ENCODE measurements around the gene CELF6. TPM values are rescaled to one million over a fixed set of nuclear protein-coding genes. Genes with fewer than 3 reads are reported as not detected.

The CELF6 gene
- total RNA-seq, 3 donors from 2014 or later (not counting 1 experiment from before 2014, with no cell fraction given): 2.6 to 3.2 (median 2.8) TPM

DNA sequence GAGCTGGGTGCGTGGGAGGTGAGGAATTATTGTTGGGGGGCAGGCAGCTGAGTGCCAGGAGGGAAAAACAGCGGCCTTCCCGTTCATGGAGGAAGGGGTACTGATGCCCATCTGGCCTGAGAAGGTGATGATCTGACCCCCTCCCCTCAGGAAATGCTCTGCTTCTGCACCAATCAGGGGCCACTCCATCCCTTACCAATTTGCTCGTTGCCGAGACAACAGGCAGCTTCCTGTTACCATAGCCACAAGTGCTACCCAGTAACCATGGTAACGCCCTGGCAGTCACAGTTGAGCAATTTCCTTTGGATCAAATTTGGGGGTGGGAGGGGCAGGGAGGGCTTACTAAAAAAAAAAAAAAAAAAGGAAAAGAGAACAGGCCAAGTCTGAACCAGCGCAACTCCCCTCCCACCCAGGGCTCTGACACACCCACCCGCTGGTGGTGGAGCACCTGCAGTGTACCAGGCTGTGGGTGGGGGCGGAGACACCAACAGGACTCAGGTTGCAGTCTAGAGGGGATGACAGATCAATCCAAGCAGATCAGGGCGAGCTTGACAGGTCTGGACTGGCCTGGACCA, 13.7 kb downstream of the CELF6 start:
- Mint-ChIP-seq H3K4me3 (no peak overlapping the region), H3K27ac (peak overlapping the region in 1 of 2 donors; percentile 70)
- H3K4me3 ChIP-seq (ENCODE audit: low read length): no peak overlapping the region

DNA sequence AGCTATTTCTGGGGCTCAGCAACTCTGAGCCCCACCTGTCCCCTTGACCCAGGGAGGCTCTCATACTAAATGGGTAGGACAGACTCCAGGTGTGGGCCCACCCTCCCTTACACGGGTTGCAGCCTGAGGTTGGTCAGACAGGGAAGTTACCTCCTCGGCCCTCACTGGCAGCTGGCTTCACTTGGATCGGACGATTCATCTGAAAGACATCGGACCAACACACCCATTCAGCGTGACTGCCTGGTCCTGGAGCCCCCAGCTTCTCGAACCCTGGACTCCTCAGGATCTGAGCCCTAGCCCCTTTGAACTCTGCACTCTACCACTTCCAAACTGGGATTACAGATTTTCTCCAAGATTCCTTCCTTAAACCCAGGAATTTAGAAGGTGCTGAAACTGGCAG, 15.4 kb downstream of the CELF6 start:
- Histone ChIP-seq H3K9me3 (ENCODE audit: control insufficient read depth, insufficient read depth, low read length) (no peaks in the 10 kb centered on the region), H3K36me3 (ENCODE audit: control insufficient read depth, insufficient read depth, low read length) (no peaks in the 10 kb centered on the region), H3K27ac (ENCODE audit: low read length) (no peak overlapping the region), H3K4me3 (ENCODE audit: low read length) (no peak overlapping the region), H3K4me1 (ENCODE audit: control insufficient read depth, insufficient read depth, low read length) (no peaks in the 10 kb centered on the region), H3K27me3 (ENCODE audit: control insufficient read depth, insufficient read depth, low read length) (no peaks in the 10 kb centered on the region)
- no peaks in the 10 kb centered on the region for H3K36me3 Mint-ChIP-seq
- no peaks in the 10 kb centered on the region for H3K27me3 Mint-ChIP-seq (ENCODE audit: low read depth in 2 of 2)
- no peak for DNase-seq
- intact Hi-C loops (cut with micrococcal nuclease): no loop called here
- WGBS (ENCODE audit: insufficient coverage): 92% methylated on average over 7 of the region's 7 CpGs
- peaks cover 0 to 15% of the 10 kb centered on the region in 2 donors for H3K4me1 Mint-ChIP-seq
- H3K9me3 Mint-ChIP-seq: no peaks in the 10 kb centered on the region
- H3K4me3 Mint-ChIP-seq: no peak overlapping the region
- H3K27ac Mint-ChIP-seq: peak overlapping the region in 1 of 2 donors; percentile 18
- no peak for ATAC-seq
- TF ChIP-seq, protein P1, sequence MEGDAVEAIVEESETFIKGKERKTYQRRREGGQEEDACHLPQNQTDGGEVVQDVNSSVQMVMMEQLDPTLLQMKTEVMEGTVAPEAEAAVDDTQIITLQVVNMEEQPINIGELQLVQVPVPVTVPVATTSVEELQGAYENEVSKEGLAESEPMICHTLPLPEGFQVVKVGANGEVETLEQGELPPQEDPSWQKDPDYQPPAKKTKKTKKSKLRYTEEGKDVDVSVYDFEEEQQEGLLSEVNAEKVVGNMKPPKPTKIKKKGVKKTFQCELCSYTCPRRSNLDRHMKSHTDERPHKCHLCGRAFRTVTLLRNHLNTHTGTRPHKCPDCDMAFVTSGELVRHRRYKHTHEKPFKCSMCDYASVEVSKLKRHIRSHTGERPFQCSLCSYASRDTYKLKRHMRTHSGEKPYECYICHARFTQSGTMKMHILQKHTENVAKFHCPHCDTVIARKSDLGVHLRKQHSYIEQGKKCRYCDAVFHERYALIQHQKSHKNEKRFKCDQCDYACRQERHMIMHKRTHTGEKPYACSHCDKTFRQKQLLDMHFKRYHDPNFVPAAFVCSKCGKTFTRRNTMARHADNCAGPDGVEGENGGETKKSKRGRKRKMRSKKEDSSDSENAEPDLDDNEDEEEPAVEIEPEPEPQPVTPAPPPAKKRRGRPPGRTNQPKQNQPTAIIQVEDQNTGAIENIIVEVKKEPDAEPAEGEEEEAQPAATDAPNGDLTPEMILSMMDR (IDR thresholded peaks at IDR 0.05): no peak

More for the DNA sequence above, 13.7 kb downstream of the CELF6 start:
- H3K27me3 Mint-ChIP-seq (ENCODE audit: low read depth in 2 of 2): no peaks in the 10 kb centered on the region
- H3K9me3 Mint-ChIP-seq: no peaks in the 10 kb centered on the region
- TF ChIP-seq, protein P1 (IDR thresholded peaks at IDR 0.05): no peak
- Histone ChIP-seq H3K27ac (ENCODE audit: low read length) (no peak overlapping the region), H3K4me1 (ENCODE audit: control insufficient read depth, insufficient read depth, low read length) (no peaks in the 10 kb centered on the region), H3K9me3 (ENCODE audit: control insufficient read depth, insufficient read depth, low read length) (no peaks in the 10 kb centered on the region), H3K27me3 (ENCODE audit: control insufficient read depth, insufficient read depth, low read length) (no peaks in the 10 kb centered on the region), H3K36me3 (ENCODE audit: control insufficient read depth, insufficient read depth, low read length) (no peaks in the 10 kb centered on the region)
- intact Hi-C loops (cut with micrococcal nuclease): no loop called here
- ATAC-seq: peak in 2 of 3 donors; percentile 80 to 89
- WGBS (ENCODE audit: insufficient coverage): 52% methylated on average over 6 of the region's 10 CpGs
- H3K4me1 Mint-ChIP-seq: peaks cover 0 to 15% of the 10 kb centered on the region in 2 donors
- H3K36me3 Mint-ChIP-seq: no peaks in the 10 kb centered on the region
- peak in 1 of 2 donors; percentile 82 for DNase-seq

DNA sequence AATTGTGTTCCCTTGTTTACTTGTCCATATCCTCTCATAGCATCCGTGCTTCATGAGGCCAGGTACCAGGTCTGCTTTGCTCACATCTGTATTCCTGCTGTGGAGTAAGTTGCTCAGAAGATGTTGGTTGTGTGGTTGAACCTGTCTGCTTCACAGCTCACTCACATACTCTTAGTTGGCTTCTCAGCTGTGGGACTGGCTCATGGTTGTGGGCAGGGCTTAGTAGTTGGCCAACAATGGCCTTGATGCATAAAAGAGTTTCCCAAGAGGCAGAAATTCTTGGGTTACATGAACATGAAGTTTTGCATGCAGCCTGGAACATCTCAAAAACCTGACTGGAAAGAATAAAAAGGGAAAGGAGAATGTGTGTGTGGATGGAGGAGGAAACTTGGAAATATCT, 17.0 kb downstream of the CELF6 start:
- DNase-seq (no peak), ATAC-seq (no peak)
- Mint-ChIP-seq H3K4me3 (no peak overlapping the region), H3K9me3 (no peaks in the 10 kb centered on the region), H3K36me3 (no peaks in the 10 kb centered on the region), H3K27me3 (ENCODE audit: low read depth in 2 of 2) (no peaks in the 10 kb centered on the region), H3K27ac (peak overlapping the region in 1 of 2 donors; percentile 16), H3K4me1 (peaks cover 0 to 15% of the 10 kb centered on the region in 2 donors)
- H3K27me3 ChIP-seq (ENCODE audit: control insufficient read depth, insufficient read depth, low read length): no peaks in the 10 kb centered on the region
- H3K27ac ChIP-seq (ENCODE audit: low read length): no peak overlapping the region
- H3K9me3 ChIP-seq (ENCODE audit: control insufficient read depth, insufficient read depth, low read length): no peaks in the 10 kb centered on the region
- H3K4me1 ChIP-seq (ENCODE audit: control insufficient read depth, insufficient read depth, low read length): no peaks in the 10 kb centered on the region
- WGBS (ENCODE audit: insufficient coverage): no CpG with 5 or more reads among the region's 1 CpG
- H3K4me3 ChIP-seq (ENCODE audit: low read length): no peak overlapping the region
- TF ChIP-seq, protein P1 (IDR thresholded peaks at IDR 0.05): no peak
- intact Hi-C loops (cut with micrococcal nuclease): no loop called here
- no peaks in the 10 kb centered on the region for H3K36me3 ChIP-seq (ENCODE audit: control insufficient read depth, insufficient read depth, low read length)
